Panc1 (cell line): ENCODE data around the gene KRT86. TPM values are rescaled to one million over a fixed set of nuclear protein-coding genes. Genes with fewer than 3 reads are reported as not detected.
A peak's percentile ranks its signal among the peaks of the same experiment; 100 is the strongest.

Source experiments
- ATAC-seq: fragments of 200-7000 bp; cut with Tn5 transposase; 2 replicates; pipeline ENCODE4 v1.9.1; 2020; ENCODE audit warnings: mild to moderate bottlenecking, moderate library complexity
- BruUV-seq: library from RNA; stranded (reverse); fragments of 400-500 nt; replicated peaks from 2 replicates; lab custom pipeline; 2021; lab: Mats Ljungman, UMichigan
- CTCF ChIA-PET: fragments of 300-600 bp; sonication (Branson Sonifier 250); formaldehyde crosslinking; loops from one replicate; lab custom pipeline; 2022; ENCODE audit warnings: antibody characterized with exemption; lab: Charles Lee
- POLR2A ChIA-PET: fragments of 300-600 bp; sonication (Branson Sonifier 250); formaldehyde crosslinking; loops from one replicate; lab custom pipeline; 2022; ENCODE audit warnings: antibody characterized with exemption; lab: Charles Lee
- DNase-seq: peaks from one replicate; pipeline ENCODE4 v3.0.0-alpha.2; 2010; ENCODE audit warnings: low read depth, low spot score
- H3K27ac ChIP-seq: 2 replicates; pipeline ENCODE4 v1.5.1; 2011; ENCODE audit warnings: mild to moderate bottlenecking, low read length, inconsistent platforms
- H3K27me3 ChIP-seq: fragments of 200-500 bp; sonication (Bioruptor generic); 2 replicates; pipeline ENCODE4 v1.6.0; 2014; ENCODE audit warnings: low read length, inconsistent platforms; ENCODE audit not compliant: control insufficient read depth, insufficient read depth
- H3K36me3 ChIP-seq: fragments of 200-500 bp; sonication (Bioruptor generic); 2 replicates; pipeline ENCODE4 v1.5.1; 2014; ENCODE audit warnings: inconsistent platforms, mild to moderate bottlenecking, low read length, moderate library complexity; ENCODE audit not compliant: control insufficient read depth, insufficient read depth
- H3K4me1 ChIP-seq: 2 replicates; pipeline ENCODE4 v1.5.1; 2011; ENCODE audit warnings: inconsistent platforms, mild to moderate bottlenecking, low read length, moderate library complexity; ENCODE audit not compliant: control insufficient read depth, insufficient read depth
- H3K4me3 ChIP-seq, 2 experiments: 2 replicates each; pipeline ENCODE4 v1.5.1; 2011 to 2012; ENCODE audit warnings: low read depth in 2 of 2, low read length in 2 of 2, mild to moderate bottlenecking in 2 of 2, inconsistent platforms in 1 of 2, moderate library complexity in 1 of 2
- H3K9me3 ChIP-seq: fragments of 200-500 bp; sonication (Bioruptor generic); 2 replicates; pipeline ENCODE4 v1.5.1; 2014; ENCODE audit warnings: low read depth, mild to moderate bottlenecking, inconsistent platforms, low read length, moderate library complexity; ENCODE audit not compliant: control insufficient read depth, insufficient read depth
- CTCF ChIP-seq: fragments of 450-650 bp; IDR thresholded peaks from 2 replicates; pipeline ENCODE4 v1.5.1; 2017; ENCODE audit warnings: mild to moderate bottlenecking
- POLR2AphosphoS5 ChIP-seq: IDR thresholded peaks from 2 replicates; pipeline ENCODE4 v1.6.1; 2012; ENCODE audit warnings: mild to moderate bottlenecking, low read depth, low read length, moderate library complexity
- REST ChIP-seq, 2 experiments: IDR thresholded peaks; 2 replicates each; pipeline ENCODE4 v1.6.1; 2011 to 2012; ENCODE audit warnings: low read depth in 2 of 2, control low read depth in 1 of 2, low read length in 1 of 2, mild to moderate bottlenecking in 1 of 2, moderate library complexity in 1 of 2; ENCODE audit not compliant: insufficient read depth in 1 of 2
- SIN3A ChIP-seq: IDR thresholded peaks from 2 replicates; pipeline ENCODE4 v1.6.1; 2012; ENCODE audit warnings: low read depth, mild to moderate bottlenecking, low read length, moderate library complexity, borderline replicate concordance; ENCODE audit not compliant: insufficient read depth
- TCF7L2 ChIP-seq: IDR thresholded peaks from 2 replicates; pipeline ENCODE4 v1.6.1; 2011; ENCODE audit warnings: mild to moderate bottlenecking, low read depth, low read length, inconsistent platforms
- in situ Hi-C: cut with HindIII; loops from 2 replicates; pipeline ENCODE4 v1.10.0; 2016; ENCODE audit warnings: low sequenced_read_pairs, low pct_unique_long_range_greater_than_20kb
- intact Hi-C: fragments of 100-400 bp; cut with micrococcal nuclease; formaldehyde crosslinking; loops from one replicate; pipeline ENCODE4 v1.10.0; 2022; ENCODE audit not compliant: unreplicated experiment
- total RNA-seq: library from RNA; stranded (reverse); gene quantifications from one replicate; pipeline ENCODE4 v1.2.1, GENCODE V29; 2021; ENCODE audit not compliant: unreplicated experiment

KRT86 gene
- total RNA-seq, 1 experiment from 2014 or later, result 1.1 TPM

- POLR2A ChIA-PET, result interaction anchor here (0.5 to 0.6 kb wide), 2 partner anchors 209 to 701 kb away, joined by 3 to 8 read pairs; no protein-coding TSS in a partner anchor
- TF ChIP-seq SIN3A (no peak), CTCF (no peak), POLR2AphosphoS5 (peak; percentile 44; the same call in 1 of the 2 replicates), REST (IDR thresholded peaks at IDR 0.05; ENCODE audit: insufficient read depth in 1 of 2, low read depth in 2 of 2, low read length in 1 of 2) (no peak)
- H3K36me3 ChIP-seq, result no peaks in the 10 kb centered on the region
- peak overlapping the region in 1 of 2 experiments; percentile 10; a peak in 1 of 4 replicates for H3K4me3 ChIP-seq
- in situ Hi-C loops, result no loop called here
- H3K27me3 ChIP-seq, result no peaks in the 10 kb centered on the region
- no peaks in the 10 kb centered on the region for H3K9me3 ChIP-seq
- ATAC-seq, result peak; percentile 59
- DNase-seq, result no peak
- intact Hi-C loops, result no loop called here
- peak overlapping the region; percentile 78 for H3K27ac ChIP-seq
- no TSS peak for BruUV-seq
- CTCF ChIA-PET, result interaction anchor here (0.6 kb wide), 1 partner anchor 43 kb away, joined by 4 read pairs; no protein-coding TSS in a partner anchor
- H3K4me1 ChIP-seq, result peaks cover 71% of the 10 kb centered on the region
Observed at GRCh38 chr12:52246720-52247621, 27.5 kb upstream of the KRT86 start.

- no peak for ATAC-seq
- no peaks in the 10 kb centered on the region for H3K9me3 ChIP-seq
- intact Hi-C loops, result no loop called here
- ChIA-PET CTCF (interaction anchor here (0.6 kb wide), 1 partner anchor 44 kb away, joined by 4 read pairs; no protein-coding TSS in a partner anchor), POLR2A (interaction anchor here (0.6 kb wide), 1 partner anchor 210 kb away, joined by 3 read pairs; no protein-coding TSS in a partner anchor)
- TF ChIP-seq REST (IDR thresholded peaks at IDR 0.05; ENCODE audit: insufficient read depth in 1 of 2, low read depth in 2 of 2, low read length in 1 of 2) (no peak), CTCF (no peak), TCF7L2 (no peak), SIN3A (no peak), POLR2AphosphoS5 (no peak)
- peak overlapping the region; percentile 78 for H3K27ac ChIP-seq
- peak overlapping the region in 1 of 2 experiments; percentile 10; a peak in 1 of 4 replicates for H3K4me3 ChIP-seq
- no TSS peak for BruUV-seq
- in situ Hi-C loops, result no loop called here
- H3K27me3 ChIP-seq, result no peaks in the 10 kb centered on the region
- H3K36me3 ChIP-seq, result no peaks in the 10 kb centered on the region
- no peak for DNase-seq
- H3K4me1 ChIP-seq, result peaks cover 69% of the 10 kb centered on the region
Observed at GRCh38 chr12:52247622-52248540, 26.6 kb upstream of the KRT86 start.
